Hepatic stellate cell (primary cell): Measurements from ENCODE around the gene KDM6B.

ENCODE experiments used
- DNase-seq: peaks from one replicate; pipeline ENCODE4 v3.0.0; 2011; ENCODE audit warnings: low spot score

Gene KDM6B

GRCh38 chr17:7880076-7880868 lies 46.3 kb downstream of the KDM6B start:
- no peak for DNase-seq

- no peak for DNase-seq
These were observed 47.4 kb downstream of the KDM6B start for GRCh38 chr17:7881276-7882054.

GRCh38 chr17:7882068-7882467 lies 48.1 kb downstream of the KDM6B start:
- DNase-seq: no peak

GRCh38 chr17:7882629-7883028 lies 48.6 kb downstream of the KDM6B start:
- DNase-seq: no peak
